Stimulated activated CD8-positive, alpha-beta memory T cell treated with anti-CD3 and anti-CD28 coated beads, Interleukin-7, amount 100 ng/mL, for 48 hours (primary cell): ENCODE results near the gene CREB5.

Source experiments
- DNase-seq, 2 donors: peaks; one replicate each; pipeline ENCODE4 v3.0.0-alpha.2; 2020; ENCODE audit warnings: low read depth in 1 of 2; ENCODE audit errors: extremely low read depth in 1 of 2

CREB5 gene

DNA sequence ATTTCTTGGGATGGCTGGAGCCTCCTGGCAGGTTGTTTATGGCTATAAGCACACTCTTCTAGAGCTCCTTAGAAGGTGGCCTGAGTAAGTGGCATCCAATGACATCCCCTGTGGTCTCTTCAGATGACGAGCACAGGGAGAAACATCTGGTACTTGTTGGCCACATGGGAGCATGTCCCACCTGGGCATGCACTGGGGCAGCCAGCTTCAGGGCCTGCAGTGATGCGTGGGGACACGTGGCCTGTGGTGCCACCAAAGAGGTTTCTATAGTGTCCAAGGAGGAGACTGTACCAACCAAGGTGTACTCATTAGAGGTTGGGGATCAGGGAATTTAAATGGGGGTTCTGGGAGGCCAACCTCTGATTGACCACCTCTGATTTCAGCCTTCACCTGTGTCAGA lies 420.4 kb downstream of the CREB5 start:
- DNase-seq = no peak

DNA sequence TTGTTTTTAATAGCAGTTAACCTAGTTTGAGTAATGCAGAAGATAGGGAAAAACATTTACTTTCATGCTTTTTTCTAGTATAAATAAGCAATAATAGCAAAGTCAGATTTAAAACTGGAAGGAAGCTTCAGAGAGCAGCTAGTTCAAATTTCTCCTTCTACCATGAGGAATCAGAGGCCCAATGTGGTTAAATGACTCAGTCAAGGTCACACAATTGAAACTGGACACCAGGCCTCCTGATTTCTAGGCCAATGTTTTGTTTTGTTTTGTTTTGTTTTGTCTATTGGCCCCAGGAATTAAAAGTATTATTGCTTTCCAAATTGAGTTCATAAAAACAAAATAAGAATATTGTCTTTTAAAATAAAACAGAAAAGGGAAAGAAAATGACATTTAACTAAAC lies 423.5 kb downstream of the CREB5 start:
- DNase-seq = no peak

DNA sequence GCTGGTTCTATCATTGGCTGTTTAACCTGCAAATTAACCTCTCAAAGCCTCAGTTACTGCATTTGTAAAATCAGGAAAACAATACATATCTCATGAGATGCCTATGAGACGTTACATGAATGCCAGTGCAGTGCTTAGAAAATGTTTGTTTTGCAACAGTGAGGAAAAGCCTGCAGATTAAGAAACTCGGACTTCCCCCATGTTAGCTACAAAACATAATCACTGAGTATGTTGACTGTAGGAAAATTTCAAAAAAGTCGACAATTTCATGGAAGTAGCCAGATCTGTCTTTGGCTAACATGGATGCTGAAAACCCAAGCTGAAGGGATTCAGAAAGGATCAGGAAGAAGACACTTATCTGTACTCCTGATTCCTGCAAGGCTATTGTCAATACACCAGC lies 424.4 kb downstream of the CREB5 start:
- no peak for DNase-seq

DNA sequence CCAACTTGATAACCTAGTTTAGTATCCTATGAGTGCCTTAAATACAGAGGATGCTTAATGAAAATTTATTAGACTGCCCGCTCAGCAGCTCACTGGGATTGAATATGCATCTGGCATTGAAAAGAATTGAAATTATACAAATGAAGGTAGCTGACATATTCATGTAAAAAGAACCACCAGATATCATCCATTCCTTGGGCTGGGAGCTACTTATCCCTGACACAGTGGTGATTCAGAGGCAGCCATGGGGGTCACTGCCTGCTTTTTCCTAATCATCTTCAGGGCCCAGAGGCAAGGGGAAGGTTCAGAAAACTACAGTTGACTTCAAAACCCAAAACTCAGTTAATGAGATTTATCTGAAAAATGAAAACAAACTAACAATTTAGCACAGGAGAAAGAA lies 424.9 kb downstream of the CREB5 start:
- DNase-seq = no peak

DNA sequence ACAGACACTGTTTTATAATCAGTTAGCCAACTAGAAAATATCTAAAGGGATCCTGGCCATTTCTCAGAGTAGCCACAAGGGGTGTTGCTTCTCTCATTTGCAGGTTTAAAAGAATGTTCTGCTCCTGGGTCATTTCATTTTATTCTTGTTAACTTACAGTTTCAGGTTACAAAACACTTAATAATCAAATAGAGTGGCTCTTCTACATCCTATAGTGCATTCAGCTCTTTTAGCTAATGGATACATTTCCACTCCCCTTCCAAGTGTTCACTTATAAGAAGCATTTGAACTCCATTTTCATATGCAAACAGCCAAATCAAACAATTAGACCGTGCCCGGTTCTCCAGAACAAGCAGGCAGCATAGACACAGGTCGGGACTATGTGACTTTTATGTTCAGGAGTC lies 428.3 kb downstream of the CREB5 start:
- no peak for DNase-seq

DNA sequence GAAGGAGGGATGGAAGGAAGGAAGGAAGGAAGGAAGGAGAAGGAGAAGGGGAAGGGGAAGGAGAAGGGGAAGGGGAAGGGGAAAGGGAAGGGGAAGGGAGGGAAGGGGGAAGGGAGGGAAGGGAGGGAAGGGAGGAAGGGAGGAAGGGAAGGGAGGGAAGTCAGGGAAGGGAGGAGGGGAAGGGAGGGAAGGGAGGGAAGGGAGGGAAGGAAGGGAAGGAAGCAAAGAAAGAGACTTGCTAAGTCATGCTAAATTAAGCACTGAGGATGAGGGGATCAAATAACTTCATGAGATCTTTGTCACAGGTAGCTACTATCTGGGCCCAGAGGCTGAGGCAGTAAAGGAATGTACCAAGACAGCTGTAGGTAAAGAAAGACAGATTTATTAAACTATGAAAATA lies 429.4 kb downstream of the CREB5 start:
- DNase-seq = no peak

DNA sequence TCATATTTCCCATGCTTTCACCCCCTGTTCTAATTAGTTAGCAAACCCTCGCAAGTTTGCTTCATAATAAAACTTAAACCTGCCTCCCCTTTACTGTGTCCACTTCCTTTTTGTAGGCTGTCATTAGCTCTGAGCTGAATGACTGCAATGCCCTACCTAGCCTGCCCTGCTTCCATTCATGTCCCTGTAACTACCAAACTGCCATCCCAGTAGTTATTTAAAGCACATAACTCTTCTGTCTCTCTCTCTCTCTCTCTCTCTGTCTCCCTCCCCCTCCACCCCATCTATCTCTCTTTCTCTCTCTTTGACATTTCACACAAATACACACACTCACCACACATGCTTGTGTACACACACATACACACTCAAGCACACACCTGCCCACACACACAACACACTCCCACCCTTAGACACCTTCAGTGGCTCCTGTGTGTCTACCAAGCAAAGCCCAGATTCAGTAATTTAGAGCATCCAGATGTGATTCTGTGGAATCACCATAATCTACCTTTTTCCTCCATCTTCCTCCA lies 430.5 kb downstream of the CREB5 start:
- DNase-seq = no peak

DNA sequence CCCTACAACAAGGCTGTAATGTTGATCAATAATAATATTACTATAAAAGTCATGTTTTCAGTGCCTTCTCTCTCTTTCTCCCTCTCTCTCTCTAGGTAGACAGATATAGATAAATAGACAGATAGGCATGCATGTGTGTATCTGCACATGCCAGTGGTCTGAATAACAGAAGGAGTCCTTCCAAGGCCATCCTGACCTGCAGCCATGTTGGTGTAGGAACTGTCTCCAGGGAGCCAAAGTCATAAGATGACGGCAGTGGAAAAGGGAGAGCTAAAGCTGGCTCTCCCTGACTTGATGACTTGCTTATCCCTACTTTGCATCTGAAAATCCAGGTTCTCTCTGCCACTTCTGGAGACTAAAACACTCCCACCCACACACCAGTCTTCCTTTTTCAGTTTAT lies 432.8 kb downstream of the CREB5 start:
- no peak for DNase-seq

DNA sequence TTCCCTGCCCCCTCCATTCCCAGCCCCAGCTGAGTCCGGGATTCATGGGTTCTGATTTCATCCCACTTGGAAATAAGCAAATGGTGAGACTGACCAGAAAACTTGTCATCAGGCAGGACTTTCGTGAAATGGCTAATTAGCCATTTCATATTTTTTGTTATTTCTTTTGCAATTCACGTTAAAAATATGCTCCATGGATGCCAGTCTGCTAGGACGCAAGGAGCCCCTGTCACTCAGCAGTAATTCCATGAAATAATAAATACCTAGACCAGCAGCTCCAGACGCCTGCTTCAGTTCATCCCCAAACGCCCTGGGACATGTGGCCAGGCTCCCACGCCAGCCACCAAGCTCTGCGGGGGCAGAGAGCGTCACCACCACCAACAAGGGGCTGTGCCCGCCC lies 434.9 kb downstream of the CREB5 start:
- no peak for DNase-seq

DNA sequence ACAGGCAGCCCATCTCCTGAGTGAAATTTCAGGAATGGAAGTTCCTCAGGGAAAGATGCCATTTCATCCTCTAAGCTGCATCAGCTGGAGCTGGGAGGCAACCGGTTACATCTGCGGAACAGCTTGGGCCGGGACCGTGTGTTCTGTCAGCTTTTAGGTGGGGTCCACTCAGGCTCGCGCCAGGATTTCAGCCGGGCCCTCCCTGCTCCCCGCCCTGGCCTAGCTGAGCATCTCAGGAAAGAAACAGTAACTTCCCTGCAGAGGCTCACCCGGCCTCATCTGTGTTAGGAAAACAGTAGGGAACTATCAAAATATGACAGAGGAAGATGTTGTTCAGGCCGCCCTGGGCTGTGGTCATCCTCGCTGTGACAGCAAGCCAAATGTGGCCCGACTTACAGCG lies 435.4 kb downstream of the CREB5 start:
- DNase-seq = no peak

DNA sequence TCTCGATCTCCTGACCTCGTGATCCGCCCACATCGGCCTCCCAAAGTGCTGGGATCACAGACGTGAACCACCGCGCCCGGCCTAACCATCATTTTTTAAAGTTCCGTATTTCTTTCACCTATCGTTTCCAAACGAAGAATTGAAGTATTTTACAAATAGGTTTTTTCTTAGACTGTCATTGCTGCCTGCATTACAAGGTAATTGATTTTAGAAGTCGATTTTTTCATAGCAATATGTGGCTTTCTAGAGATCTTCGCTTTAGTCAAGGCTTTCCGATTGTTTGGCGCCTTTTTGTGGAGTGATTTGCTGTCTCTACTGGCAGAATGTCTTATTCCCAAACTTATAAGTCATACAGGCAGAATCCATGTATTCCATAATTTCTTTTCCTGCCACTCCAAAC lies 436.6 kb downstream of the CREB5 start:
- DNase-seq = no peak

DNA sequence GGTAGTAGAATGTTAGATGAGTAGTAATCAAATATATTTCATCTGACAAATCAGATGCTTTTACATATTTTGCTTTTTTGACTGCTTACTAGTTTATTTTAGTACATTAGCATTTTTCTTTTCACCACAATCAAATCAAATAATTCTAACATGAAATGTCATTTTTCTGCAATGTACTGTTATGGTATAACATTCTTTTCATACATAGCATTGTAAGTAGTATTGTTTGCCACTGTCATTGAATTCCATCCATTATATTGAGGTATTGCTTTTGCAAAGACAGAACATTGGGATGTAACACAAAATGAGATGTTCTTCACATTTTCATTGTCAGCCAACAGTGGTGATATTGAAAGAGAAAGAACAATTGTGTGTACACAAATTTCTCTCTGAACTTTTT lies 438.4 kb downstream of the CREB5 start:
- no peak for DNase-seq

DNA sequence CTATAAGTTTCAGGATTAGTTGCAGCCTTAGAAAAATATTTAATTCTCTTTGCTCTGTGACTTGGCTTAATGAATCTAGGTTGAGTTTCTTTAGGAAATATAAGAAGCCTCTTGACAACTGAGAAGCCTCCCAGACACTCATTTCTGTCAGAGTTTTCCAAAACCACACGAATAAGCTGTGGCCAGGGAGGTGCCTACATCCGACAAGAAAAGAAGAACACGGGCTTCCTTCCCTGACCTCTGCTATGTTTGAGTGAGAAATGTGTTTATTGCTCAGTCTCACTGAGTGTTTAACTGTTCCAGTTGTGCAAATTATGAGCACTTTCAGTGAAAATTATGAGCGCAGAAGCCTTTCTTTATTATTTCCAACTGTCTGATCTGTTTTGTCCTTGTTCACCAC lies 440.8 kb downstream of the CREB5 start:
- DNase-seq = no peak

DNA sequence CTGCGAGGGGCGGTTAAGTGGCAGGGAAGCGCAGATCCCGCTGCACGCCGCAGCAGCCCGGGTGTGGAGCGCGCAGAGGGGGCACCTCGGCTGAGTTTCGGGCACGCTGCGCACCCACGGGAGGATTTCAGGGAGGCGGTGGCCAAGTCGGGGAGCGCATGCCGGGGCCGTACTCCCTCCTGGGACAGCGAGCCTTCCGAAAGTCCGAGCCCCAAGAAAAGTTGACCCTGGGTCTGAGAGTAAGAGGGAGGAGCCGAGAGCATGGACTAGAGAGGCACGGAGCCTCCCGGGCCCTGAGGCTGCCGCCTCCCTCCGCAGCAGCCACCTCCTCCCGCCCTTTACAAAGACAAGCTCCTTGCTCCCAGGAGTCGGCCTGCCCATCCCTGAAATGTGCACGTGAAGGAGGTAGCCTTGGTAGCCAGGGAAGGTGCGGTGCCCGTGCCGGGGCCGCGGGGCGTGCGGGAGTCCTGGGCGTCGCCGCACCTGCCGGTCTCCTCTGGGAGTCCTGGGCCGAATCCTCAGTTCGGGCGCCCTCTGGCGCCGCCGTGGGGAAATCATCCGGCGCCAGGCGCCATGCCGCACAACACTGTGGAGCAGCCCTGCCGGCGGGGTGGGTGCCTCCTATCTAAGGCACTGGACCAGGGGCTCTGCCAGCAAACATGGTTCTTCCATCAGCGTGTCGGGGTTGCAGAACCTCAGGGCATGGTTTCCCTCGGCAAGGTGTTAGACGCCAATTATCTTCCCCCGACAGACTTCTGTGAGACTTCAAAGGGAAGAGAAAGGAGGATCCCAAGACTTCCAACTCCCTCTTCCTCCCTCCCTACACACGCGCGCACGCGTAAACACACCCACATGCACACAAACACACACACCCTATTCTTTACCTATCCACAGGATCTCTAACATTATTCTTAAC lies 441.8 kb downstream of the CREB5 start:
- peak; percentile 49 to 52 for DNase-seq

DNA sequence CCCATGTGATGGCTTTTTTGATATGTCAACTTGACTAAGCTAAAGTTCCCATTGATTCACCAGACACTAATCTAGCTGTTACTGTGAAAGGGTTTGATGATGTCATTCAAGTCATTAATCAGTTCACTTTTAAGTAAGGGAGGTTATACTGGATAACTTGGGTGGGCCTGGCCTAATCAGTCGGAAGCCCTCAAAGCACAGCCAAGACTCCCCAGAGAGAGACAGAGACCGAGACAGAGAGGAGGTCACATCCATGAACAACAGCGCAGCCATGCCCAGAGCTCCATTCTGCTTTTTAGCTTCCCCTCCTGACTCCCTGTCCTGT lies 442.4 kb downstream of the CREB5 start:
- DNase-seq = no peak

DNA sequence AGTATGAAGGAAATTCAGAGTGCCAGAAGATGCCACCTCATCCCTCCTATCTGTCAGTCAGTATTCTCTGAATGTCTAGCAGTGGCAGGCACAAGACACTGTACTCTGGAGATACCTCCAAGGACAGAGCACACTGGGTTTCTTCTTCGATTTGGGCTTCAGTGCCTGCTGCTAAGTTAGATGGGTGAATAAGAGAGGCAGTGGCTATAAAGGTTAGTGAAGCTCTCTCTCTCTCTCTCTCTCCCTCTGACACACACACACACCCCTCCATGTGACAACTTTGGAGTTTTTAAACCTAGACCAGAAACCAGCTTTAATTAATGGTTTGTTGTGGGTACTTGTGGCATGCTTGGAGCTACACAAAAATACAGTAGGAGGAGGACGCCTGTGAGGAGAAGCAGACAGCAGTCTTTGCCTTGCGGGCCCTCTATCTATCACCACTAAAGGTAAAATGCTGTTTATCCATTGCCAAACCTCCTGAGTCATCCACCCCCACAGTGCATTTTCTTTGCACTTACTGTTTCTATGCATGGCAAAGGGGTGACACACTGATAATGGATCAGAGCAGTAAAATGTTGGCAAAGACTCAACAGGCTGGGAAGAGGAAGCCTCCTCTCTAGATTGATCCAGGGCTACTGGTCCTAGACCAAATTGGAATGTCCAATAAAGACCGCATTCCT lies 443.4 kb downstream of the CREB5 start:
- no peak for DNase-seq

DNA sequence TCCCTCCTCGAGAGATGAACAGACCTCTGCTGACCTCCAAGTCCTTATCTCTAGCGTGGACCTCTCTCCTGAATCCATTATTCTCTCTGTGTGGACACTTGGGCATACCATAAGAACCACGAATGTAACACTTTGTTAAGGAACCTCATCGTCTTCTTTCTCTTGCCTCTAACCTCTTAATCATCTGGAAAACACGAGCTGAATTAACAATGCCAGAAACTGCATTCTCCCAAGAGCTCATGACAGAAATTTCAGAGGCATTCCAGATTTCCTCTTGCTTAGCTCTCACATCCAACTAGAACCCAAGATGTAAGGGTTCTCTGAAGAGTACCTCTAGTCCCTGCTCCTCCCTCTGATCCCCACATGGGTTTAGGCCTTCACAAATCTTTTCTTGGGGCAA lies 444.3 kb downstream of the CREB5 start:
- DNase-seq = no peak

DNA sequence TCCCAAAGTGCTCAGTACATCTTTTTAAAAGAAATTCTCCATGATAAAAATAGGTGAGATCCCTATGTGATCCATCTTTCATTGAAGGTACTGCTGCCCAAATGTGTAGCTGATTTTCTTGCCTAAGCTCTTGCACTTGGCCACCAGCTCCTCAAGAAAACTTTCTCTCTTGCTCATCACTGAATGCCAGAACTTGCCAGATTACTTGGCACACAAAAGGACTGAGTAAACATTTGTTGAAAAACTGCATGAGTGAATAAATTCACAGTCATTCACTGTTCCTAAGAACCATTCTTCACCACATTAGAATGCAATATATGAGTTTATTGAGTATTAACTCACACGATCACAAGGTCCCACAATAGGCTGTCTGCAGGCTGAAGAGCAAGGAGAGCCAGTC lies 445.9 kb downstream of the CREB5 start:
- DNase-seq = no peak

DNA sequence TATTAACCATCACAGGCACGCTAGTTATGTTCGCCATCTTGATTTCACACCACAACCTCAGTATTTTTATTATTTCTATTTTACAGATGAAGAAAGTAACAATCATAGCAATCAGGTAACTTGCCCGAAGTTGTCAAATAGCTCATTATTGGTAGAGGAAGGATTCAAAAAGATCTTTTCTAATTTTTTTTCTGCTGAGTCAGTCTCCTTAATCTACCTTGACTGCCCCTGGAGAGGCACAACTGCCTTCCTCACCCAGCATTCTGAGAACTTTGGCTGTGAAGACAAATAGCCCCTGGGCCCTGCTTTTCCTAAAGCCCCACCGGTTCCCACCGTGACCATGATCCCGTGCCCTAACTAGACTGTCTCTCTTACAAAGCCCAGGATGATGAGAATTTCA lies 446.6 kb downstream of the CREB5 start:
- no peak for DNase-seq

DNA sequence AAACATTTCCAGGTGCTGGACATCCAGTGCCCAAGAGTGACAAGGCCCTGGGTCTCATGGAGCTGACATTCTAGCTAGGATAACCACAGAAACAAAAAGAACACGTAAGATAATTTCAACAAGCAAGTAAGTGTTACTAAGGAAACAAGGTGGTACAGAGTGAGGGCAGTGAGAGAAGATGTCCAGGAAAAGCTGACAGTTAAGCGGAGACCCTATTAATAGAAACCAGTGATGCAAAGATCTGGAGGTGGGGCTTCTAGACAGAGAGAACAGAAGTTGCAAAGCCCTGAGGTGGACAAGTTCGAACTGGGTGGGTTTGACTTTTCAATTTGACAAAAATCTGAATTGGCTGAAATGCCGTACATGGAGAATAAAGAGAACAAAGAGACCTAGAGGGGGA lies 449.5 kb downstream of the CREB5 start:
- no peak for DNase-seq

DNA sequence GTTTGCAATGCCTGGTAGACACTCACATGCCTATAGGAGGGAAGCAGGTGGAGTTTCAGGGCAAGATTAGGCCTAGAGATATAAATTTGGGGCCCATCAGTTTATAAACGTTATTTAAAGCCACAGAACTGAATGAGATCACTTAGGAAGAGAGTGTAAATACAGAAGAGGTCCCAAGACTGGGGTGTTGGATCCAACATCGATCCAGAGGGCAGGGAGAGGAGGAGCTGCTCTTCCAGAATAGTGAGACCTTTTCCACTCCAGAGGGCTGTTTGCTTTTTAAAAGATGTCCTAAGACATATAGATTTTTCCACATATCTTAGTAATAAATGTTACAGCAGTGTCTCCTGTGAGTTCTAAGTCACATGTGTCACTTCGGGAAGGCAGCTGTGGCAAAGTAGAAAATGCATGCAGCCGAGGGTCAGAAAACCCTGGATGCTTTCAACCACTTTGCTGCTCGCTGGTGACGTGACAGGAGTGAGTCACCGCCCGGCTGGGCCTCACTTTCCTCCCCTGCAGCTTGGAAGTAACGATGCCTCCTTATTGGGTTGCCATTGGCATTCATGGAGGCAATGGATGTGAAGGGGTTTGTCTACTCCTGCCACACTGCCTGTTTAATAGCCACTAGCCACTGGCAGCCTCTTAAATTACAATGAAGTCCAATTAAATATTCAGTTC lies 450.4 kb downstream of the CREB5 start:
- no peak for DNase-seq
